HEK293T (cell line): ENCODE data around the gene ACY1.

Source experiments
- CTCF ChIA-PET: fragments of 350-600 bp; formaldehyde crosslinking; extraction: SDS; loops from one replicate; lab custom pipeline; 2021; ENCODE audit warnings: antibody characterized with exemption, inconsistent platforms; lab: Yijun Ruan, JAX
- POLR2A ChIA-PET: fragments of 350-600 bp; formaldehyde crosslinking; extraction: SDS; loops from one replicate; lab custom pipeline; 2020; ENCODE audit warnings: antibody characterized with exemption, inconsistent platforms; lab: Yijun Ruan, JAX
- DNase-seq: peaks from one replicate; pipeline ENCODE4 v3.0.0; 2012; ENCODE audit warnings: mixed read lengths; ENCODE audit errors: extremely low spot score
- ARNT ChIP-seq: fragments of 450-650 bp; IDR thresholded peaks from 2 replicates; pipeline ENCODE4 v1.6.1; 2017; ENCODE audit warnings: mild to moderate bottlenecking
- BHLHE40 ChIP-seq: fragments of 450-650 bp; IDR thresholded peaks from 2 replicates; pipeline ENCODE4 v1.6.1; 2016; ENCODE audit warnings: mild to moderate bottlenecking, moderate library complexity, borderline replicate concordance
- CTBP1 ChIP-seq: fragments of 450-650 bp; IDR thresholded peaks from 2 replicates; pipeline ENCODE4 v1.6.1; 2016; ENCODE audit warnings: borderline replicate concordance
- ELF4 ChIP-seq: fragments of 450-650 bp; IDR thresholded peaks from 2 replicates; pipeline ENCODE4 v1.6.1; 2017; ENCODE audit warnings: antibody characterized with exemption
- FOXA1 ChIP-seq: fragments of 450-650 bp; IDR thresholded peaks from 2 replicates; pipeline ENCODE4 v1.6.1; 2016; ENCODE audit warnings: mild to moderate bottlenecking
- FOXK2 ChIP-seq: fragments of 450-650 bp; IDR thresholded peaks from 2 replicates; pipeline ENCODE4 v1.6.1; 2016; ENCODE audit warnings: mild to moderate bottlenecking
- FOXM1 ChIP-seq: fragments of 450-650 bp; IDR thresholded peaks from 2 replicates; pipeline ENCODE4 v1.6.1; 2017; ENCODE audit warnings: mild to moderate bottlenecking, borderline replicate concordance
- HDGF ChIP-seq: fragments of 450-650 bp; IDR thresholded peaks from 2 replicates; pipeline ENCODE4 v1.6.1; 2017; ENCODE audit warnings: antibody characterized with exemption, borderline replicate concordance
- L3MBTL2 ChIP-seq: fragments of 450-650 bp; conservative IDR thresholded peaks from 2 replicates; pipeline ENCODE4 v1.6.1; 2016; ENCODE audit warnings: mild to moderate bottlenecking
- LEF1 ChIP-seq: fragments of 450-650 bp; IDR thresholded peaks from 2 replicates; pipeline ENCODE4 v1.6.1; 2017; ENCODE audit warnings: mild to moderate bottlenecking, borderline replicate concordance
- NFRKB ChIP-seq: fragments of 450-650 bp; IDR thresholded peaks from 2 replicates; pipeline ENCODE4 v1.6.1; 2016; ENCODE audit warnings: mild to moderate bottlenecking, moderate library complexity
- SP1 ChIP-seq: fragments of 450-650 bp; IDR thresholded peaks from 2 replicates; pipeline ENCODE4 v1.6.1; 2017
- SUZ12 ChIP-seq: fragments of 450-650 bp; IDR thresholded peaks from 2 replicates; pipeline ENCODE4 v1.6.1; 2016; ENCODE audit warnings: mild to moderate bottlenecking
- TARDBP ChIP-seq: fragments of 450-650 bp; IDR thresholded peaks from 2 replicates; pipeline ENCODE4 v1.6.1; 2016
- ZNF384 ChIP-seq: fragments of 450-650 bp; IDR thresholded peaks from 2 replicates; pipeline ENCODE4 v1.6.1; 2016
- TF ChIP-seq, protein P1 (sequence below): fragments of 450-650 bp; IDR thresholded peaks from 2 replicates; pipeline ENCODE4 v1.6.1; 2016

Gene ACY1

DNA sequence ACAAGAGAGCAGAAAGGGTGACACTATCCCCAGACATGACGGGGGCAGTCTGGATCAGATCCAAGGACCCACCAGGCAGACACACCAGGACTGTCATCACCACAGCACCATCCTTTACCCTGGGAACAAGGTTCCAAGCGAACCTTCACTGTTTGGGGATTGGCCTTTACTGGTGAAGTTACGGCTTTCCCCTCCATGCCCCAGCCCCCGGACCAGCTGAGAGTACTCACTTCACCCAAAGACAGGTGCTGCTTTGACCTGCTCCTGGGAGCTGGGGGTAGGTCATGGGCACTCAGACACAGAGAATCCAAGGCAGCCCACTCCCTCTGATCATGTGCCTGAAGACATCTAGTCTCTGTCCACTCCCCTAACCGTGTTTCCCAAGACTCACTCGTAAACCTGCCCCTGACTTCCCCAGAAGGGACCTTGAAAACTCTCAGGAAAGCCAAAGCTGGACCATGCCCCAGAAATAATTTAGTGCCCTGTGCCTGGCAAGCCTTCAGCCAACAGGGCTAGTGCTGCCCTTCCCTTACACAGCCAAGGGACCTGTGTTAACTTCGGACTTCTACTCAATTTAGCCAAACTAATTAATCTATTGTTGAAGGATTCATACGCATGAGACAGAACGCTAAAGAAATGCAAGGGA, 44.4 kb upstream of the ACY1 start:
- ChIA-PET CTCF (interaction anchor here (0.7 to 0.9 kb wide), 2 partner anchors 18 to 44 kb away, joined by 3 to 4 read pairs; partner anchors contain the start of gene ACY1), POLR2A (interaction anchor here (1.1 kb wide), 1 partner anchor 44 kb away, joined by 3 read pairs; the partner anchor contains the start of gene ACY1)
- DNase-seq, result no peak
- TF ChIP-seq LEF1 (no peak), L3MBTL2 (no peak)

DNA sequence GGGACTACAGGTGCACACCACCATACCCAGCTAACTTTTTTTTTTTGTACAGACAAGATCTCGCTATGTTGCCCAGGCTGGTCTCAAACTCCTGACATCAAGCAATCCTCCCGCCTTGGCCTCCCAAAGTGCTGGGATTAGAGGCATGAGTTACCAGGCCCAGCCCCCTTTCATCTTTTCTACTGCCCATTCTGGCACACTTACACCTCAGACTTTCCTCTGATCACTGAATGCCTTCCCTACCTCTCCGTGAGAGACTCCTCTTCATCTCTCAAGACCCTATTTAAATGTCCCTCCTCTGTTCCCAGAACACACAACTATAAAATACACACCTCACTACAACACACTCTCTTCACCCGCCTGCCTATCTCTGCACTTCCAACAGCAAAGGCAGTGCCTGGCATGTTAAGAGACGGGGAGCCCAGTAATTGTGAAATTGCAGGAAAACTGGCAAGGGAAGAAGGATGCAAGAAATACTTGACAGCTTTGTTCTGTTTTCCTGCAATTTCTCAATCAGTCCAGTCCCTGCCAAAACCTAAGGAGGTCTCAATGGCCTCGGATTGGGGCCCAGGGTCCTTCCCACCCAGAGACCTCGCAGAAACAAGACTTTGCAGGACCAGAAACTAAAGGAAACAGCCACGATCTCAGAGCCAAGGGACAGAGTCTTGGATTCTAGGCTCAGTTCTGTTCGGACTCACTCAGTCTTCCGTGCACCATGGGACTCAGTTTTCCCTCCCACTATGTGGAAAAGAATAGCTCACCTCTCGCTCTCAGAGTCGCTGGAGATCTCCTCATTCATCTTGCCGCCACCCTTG, 42.5 kb upstream of the ACY1 start:
- TF ChIP-seq ELF4, result no peak
- no peak for TF ChIP-seq BHLHE40
- TF ChIP-seq ZNF384, result no peak
- no peak for TF ChIP-seq FOXM1
- no peak for TF ChIP-seq NFRKB
- TF ChIP-seq TARDBP, result no peak
- TF ChIP-seq L3MBTL2, result no peak
- no peak for TF ChIP-seq HDGF
- TF ChIP-seq FOXA1, result no peak
- no peak for TF ChIP-seq SUZ12
- no peak for TF ChIP-seq FOXK2
- TF ChIP-seq ARNT, result no peak
- TF ChIP-seq LEF1, result no peak
- TF ChIP-seq, protein P1, sequence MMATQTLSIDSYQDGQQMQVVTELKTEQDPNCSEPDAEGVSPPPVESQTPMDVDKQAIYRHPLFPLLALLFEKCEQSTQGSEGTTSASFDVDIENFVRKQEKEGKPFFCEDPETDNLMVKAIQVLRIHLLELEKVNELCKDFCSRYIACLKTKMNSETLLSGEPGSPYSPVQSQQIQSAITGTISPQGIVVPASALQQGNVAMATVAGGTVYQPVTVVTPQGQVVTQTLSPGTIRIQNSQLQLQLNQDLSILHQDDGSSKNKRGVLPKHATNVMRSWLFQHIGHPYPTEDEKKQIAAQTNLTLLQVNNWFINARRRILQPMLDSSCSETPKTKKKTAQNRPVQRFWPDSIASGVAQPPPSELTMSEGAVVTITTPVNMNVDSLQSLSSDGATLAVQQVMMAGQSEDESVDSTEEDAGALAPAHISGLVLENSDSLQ, result no peak
- TF ChIP-seq SP1, result no peak
- TF ChIP-seq CTBP1, result no peak
- POLR2A ChIA-PET, result interaction anchor here (1.1 to 3.1 kb wide), 7 partner anchors 8 to 58 kb away, joined by 3 to 52 read pairs (median 11); partner anchors contain the start of genes ABHD14A, ABHD14B, PCBP4 and RPL29
- CTCF ChIA-PET, result interaction anchor here (0.6 to 2.8 kb wide), 10 partner anchors 8 to 113 kb away, joined by 3 to 21 read pairs (median 5); partner anchors contain the start of genes ABHD14A, ABHD14B and ACY1
- DNase-seq, result no peak

DNA sequence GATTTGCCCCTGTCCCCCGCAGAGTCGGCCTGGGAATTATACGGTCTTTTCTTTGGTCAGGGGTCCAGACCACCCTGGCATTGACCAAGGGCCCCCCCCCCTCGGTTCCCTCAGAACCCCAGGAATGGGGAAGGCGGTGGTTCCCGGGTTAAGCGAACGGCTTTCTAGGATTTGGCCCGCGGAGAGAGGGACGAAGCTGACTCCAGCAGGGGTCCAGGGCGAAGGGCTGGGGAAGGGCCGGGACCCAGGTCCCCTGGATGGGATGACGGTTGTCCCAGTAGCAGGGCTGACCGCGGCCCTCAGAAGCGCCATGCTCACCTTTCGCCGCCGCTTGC, 41.9 kb upstream of the ACY1 start:
- ChIA-PET CTCF (interaction anchor here (0.6 to 2.8 kb wide), 10 partner anchors 8 to 112 kb away, joined by 3 to 21 read pairs (median 5); partner anchors contain the start of genes ABHD14A, ABHD14B and ACY1), POLR2A (interaction anchor here (1.1 to 3.1 kb wide), 9 partner anchors 8 to 116 kb away, joined by 3 to 52 read pairs (median 11); partner anchors contain the start of genes ABHD14A, ABHD14B, DUSP7 and PCBP4)
- no peak for DNase-seq
- TF ChIP-seq TARDBP (no peak), SUZ12 (no peak), FOXK2 (no peak), LEF1 (no peak), SP1 (no peak), ELF4 (no peak), BHLHE40 (no peak), NFRKB (no peak), ZNF384 (no peak), FOXM1 (no peak), CTBP1 (no peak), FOXA1 (no peak), L3MBTL2 (no peak), HDGF (no peak), ARNT (no peak)
- TF ChIP-seq, protein P1, result no peak

DNA sequence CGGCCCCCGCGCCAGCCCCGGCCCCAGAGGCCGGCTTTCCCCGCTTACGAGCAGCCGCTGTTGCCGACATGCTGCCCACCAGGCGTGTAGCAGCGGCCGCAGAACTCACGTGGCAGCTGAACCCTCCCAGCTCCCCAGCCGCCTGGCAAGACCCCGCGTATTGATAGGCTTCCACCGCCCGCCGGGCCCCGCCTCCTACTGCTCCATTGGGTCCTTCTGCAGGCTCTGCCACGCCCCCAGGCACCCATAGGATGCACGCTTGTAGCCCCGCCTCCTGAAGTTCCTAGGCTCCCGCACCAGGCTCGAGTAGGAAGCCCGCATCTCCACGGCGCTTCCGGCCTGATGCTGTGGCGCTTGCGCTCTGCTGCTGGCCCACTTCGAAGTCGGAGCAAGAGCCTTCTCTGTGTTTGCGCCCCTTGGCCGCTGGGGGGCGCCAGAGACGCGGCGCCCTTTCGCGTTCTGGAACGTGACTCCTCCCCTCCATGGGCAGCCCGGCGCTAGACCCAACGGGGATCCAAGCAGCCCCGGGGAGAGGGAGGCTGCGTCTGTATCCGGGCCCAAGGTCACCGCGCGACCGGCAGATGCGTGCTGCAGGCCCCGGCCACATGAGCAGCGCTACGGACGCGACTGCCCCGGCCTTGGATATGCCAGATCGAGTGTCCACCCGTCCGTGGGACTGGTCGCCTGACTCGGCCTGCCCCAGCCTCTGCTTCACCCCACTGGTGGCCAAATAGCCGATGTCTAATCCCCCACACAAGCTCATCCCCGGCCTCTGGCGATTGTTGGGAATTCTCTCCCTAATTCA, 41.3 kb upstream of the ACY1 start, which contains the start of the genes PARP3 and RRP9:
TSS of gene PARP3 (plus strand) at position 566 of the 805 bp plus-strand sequence. CDS start 993 bp downstream, outside the sequence.
TSS of gene RRP9 (minus strand) at position 107 of the 805 bp plus-strand sequence. CDS start at position 70, 37 bp downstream.
- ChIA-PET POLR2A (interaction anchor here (1.1 to 3.1 kb wide), 12 partner anchors 9 to 115 kb away, joined by 3 to 52 read pairs (median 10); partner anchors contain the start of genes ABHD14A, ABHD14B, DUSP7 and PCBP4), CTCF (interaction anchor here (0.6 to 2.8 kb wide), 15 partner anchors 9 to 219 kb away, joined by 3 to 21 read pairs (median 4); partner anchors contain the start of genes ABHD14A, ABHD14B and ACY1)
- peak; percentile 100 for TF ChIP-seq HDGF
- no peak for TF ChIP-seq LEF1
- TF ChIP-seq L3MBTL2, result peak; percentile 53
- TF ChIP-seq SP1, result peak; percentile 90
- no peak for TF ChIP-seq ARNT
- peak; percentile 99 for DNase-seq

DNA sequence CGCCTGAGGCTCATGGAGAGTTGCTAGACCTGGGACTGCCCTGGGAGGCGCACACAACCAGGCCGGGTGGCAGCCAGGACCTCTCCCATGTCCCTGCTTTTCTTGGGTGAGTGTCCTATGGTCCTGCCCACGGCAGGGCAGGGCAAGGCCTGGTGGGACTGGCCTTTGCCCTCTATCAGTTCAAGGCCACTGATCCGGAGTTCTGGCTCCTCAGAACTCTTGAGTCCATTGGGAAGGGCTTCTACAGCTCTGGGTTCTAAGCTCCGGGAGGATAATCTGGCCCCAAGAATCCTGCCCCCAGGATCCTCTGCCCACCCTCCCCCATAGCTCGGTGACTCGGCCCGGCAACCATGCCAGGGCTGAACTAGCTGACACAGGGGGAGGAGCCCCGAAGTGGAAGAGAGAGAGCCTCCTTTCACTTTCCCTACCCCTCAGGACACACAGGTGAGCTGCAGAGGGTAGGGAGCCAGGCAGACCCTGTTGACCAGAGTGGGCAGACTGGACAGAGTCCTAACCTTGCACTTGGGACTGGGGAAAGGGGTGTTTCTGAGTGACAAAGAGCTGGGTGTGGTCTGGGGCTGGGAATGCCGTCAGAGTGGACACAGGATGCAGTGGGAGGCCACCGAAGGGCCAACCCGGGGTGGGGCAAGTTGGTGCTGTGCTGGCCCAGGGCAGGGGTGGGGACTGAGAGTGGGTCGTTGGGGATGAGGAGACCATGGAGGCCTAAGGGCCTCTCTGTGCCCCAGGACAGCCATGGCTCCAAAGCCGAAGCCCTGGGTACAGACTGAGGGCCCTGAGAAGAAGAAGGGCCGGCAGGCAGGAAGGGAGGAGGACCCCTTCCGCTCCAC, 40.5 kb upstream of the ACY1 start:
- TF ChIP-seq, protein P1, result no peak
- TF ChIP-seq SP1, result no peak
- no peak for TF ChIP-seq L3MBTL2
- no peak for TF ChIP-seq CTBP1
- no peak for TF ChIP-seq LEF1
- no peak for TF ChIP-seq ARNT
- no peak for TF ChIP-seq NFRKB
- no peak for TF ChIP-seq FOXK2
- TF ChIP-seq TARDBP, result no peak
- TF ChIP-seq HDGF, result no peak
- no peak for TF ChIP-seq ELF4
- no peak for TF ChIP-seq SUZ12
- no peak for TF ChIP-seq FOXM1
- no peak for TF ChIP-seq ZNF384
- no peak for TF ChIP-seq FOXA1
- TF ChIP-seq BHLHE40, result no peak
- POLR2A ChIA-PET, result interaction anchor here (1.1 to 3.1 kb wide), 10 partner anchors 9 to 114 kb away, joined by 3 to 52 read pairs (median 11); partner anchors contain the start of genes ABHD14A, ABHD14B, DUSP7 and PCBP4
- CTCF ChIA-PET, result interaction anchor here (0.7 to 2.8 kb wide), 9 partner anchors 9 to 218 kb away, joined by 3 to 21 read pairs (median 4); partner anchors contain the start of genes ABHD14A, ABHD14B and ACY1
- peak; percentile 43 for DNase-seq
